Psoas muscle (tissue), 8 donors: ENCODE measurements around the gene CSF3R. TPM values are rescaled to one million over a fixed set of nuclear protein-coding genes. Genes with fewer than 3 reads are reported as not detected.

Experiments
- ATAC-seq, 4 donors: fragments of 200-7000 bp; cut with Tn5 transposase; one replicate each; pipeline ENCODE4 v1.9.1; 2020; ENCODE audit warnings: moderate library complexity in 3 of 4, mild to moderate bottlenecking in 2 of 4
- DNase-seq, 2 donors: peaks; one replicate each; pipeline ENCODE4 v3.0.0-alpha.2; 2020
- H3K27ac ChIP-seq: fragments of 200-600 bp; one replicate; pipeline ENCODE4 v1.8.0; 2022
- H3K27me3 ChIP-seq, 3 donors: fragments of 200-600 bp in 1 of 3; one replicate each; pipeline versions ENCODE4 v1.6.1 to v1.8.0; 2013 to 2022; ENCODE audit warnings: low read length in 2 of 3, mild to moderate bottlenecking in 2 of 3, moderate library complexity in 1 of 3; ENCODE audit not compliant: insufficient read depth in 3 of 3
- H3K36me3 ChIP-seq, 2 donors: fragments of 200-600 bp in 1 of 2; one replicate each; pipeline versions ENCODE4 v1.6.1 to v1.8.0; 2013 to 2022; ENCODE audit warnings: low read depth in 1 of 2, mild to moderate bottlenecking in 1 of 2, moderate library complexity in 1 of 2; ENCODE audit not compliant: insufficient read depth in 1 of 2
- H3K4me1 ChIP-seq: fragments of 200-600 bp; one replicate; pipeline ENCODE4 v1.8.0; 2022
- H3K4me3 ChIP-seq: fragments of 200-600 bp; one replicate; pipeline ENCODE4 v1.8.0; 2022; ENCODE audit warnings: mild to moderate bottlenecking
- H3K9me3 ChIP-seq: fragments of 200-600 bp; one replicate; pipeline ENCODE4 v1.8.0; 2022
- WGBS, 3 donors: extraction: QIAGEN DNeasy Blood & Tissue Kit; methylation state at CpG; one replicate each; pipeline versions ENCODE4 v1.1.6 to v1.1.7; 2013; 5-methylcytosine and 5-hydroxymethylcytosine counted together
- intact Hi-C, 2 donors: fragments of 100-400 bp; cut with DNase I; formaldehyde crosslinking; loops; one replicate each; pipeline versions ENCODE4 v1.11.0 to v1.14.2; 2022
- polyA plus RNA-seq, 3 donors: library from polyadenylated mRNA; stranded (reverse); fragments of 200-250 nt; gene quantifications; one replicate each; pipeline ENCODE4 v1.2.3, GENCODE V29; 2013
- total RNA-seq, 4 donors: library from RNA; stranded (reverse); fragmentation: NEBNext Ultra II Directional in 2 of 4; extraction: Animal tissue kit (Norgen Biotek cat#: 25700) in 2 of 4; gene quantifications; one replicate each; pipeline versions ENCODE4 v1.2.1 to v1.2.4, GENCODE V29; 2021 to 2023
- TF ChIP-seq, protein P1 (sequence below): fragments of 200-600 bp; IDR thresholded peaks from one replicate; pipeline ENCODE4 v1.8.0; 2022; ENCODE audit warnings: antibody characterized with exemption
- donor health status: healthy with polysubstance abuse.
- donor health status: DM: no; HTN: no; CAD: no; lungs with moderate emphysema.
- donor health status: Bipolar disorder and iron deficiency.
- donor health status: healthy.
- donor health status: DM: yes; HTN: yes; CAD: no.
- donor health status: DM: no; HTN: no; CAD: no.
- donor health status: DM: no; HTN: no; CAD: no.
- donor health status: DM: yes; HTN: yes; CAD: no.

Gene CSF3R
- total and polyA plus RNA-seq, 7 donors: 0.52 to 6.5 (median 1.9) TPM

DNA sequence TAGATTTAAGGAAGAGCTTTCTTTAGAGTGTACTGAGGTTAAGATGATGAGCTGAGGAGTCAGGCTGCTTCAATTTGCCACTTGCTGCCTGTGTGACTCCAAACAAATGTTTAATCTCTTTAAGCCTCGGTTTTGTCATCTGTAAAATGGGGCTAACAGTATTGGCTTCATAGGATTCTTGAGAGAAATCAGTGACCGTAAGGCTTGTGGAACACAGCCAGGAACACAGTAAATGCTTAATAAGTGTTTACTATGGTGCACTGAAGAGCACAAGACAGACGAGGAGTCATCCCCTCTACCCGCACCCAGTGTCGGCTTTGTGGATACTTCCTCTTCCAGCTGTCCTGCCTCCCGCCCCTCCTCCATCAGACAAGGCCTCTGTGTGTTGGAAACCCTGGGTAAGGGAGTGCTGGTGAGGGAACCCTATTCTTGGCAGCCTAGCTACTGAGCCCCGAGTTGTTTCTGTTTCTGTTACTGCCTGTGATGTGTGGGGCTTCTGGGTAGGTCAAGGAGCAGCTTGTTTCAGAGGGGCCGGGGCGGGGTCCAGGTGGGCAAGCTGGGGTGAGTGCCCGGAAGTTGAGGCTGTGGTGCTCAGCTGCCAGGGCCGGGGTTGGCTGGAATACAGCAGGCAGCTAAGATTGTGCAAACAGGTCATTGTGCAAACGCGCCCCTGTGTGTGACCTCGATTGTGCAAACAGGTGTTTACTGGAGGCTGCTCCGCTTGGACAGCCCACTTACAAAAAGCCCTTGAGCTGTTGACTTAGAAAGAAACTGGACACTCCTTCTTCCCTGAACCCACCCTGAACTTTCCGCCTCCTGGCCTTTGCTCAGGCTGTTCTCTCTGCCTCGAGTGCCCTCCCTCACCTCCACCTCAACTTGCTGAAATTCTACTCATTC lies 4.0 kb upstream of the CSF3R start:
- H3K9me3 ChIP-seq: no peaks in the 10 kb centered on the region
- peak in 1 of 2 donors; percentile 49 for DNase-seq
- H3K27me3 ChIP-seq: peaks cover 0 to 3% (median 0%) of the 10 kb centered on the region in 3 donors
- intact Hi-C loops: no loop called here
- H3K4me1 ChIP-seq: no peaks in the 10 kb centered on the region
- TF ChIP-seq, protein P1, sequence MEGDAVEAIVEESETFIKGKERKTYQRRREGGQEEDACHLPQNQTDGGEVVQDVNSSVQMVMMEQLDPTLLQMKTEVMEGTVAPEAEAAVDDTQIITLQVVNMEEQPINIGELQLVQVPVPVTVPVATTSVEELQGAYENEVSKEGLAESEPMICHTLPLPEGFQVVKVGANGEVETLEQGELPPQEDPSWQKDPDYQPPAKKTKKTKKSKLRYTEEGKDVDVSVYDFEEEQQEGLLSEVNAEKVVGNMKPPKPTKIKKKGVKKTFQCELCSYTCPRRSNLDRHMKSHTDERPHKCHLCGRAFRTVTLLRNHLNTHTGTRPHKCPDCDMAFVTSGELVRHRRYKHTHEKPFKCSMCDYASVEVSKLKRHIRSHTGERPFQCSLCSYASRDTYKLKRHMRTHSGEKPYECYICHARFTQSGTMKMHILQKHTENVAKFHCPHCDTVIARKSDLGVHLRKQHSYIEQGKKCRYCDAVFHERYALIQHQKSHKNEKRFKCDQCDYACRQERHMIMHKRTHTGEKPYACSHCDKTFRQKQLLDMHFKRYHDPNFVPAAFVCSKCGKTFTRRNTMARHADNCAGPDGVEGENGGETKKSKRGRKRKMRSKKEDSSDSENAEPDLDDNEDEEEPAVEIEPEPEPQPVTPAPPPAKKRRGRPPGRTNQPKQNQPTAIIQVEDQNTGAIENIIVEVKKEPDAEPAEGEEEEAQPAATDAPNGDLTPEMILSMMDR: no peak
- H3K27ac ChIP-seq: no peak overlapping the region
- 57 to 63% (median 58%) methylated on average over 17 of the region's 17 CpGs for WGBS, 3 donors
- H3K4me3 ChIP-seq: no peak overlapping the region
- no peaks in the 10 kb centered on the region for H3K36me3 ChIP-seq
- ATAC-seq: peak; percentile 25 to 64 (median 54)

DNA sequence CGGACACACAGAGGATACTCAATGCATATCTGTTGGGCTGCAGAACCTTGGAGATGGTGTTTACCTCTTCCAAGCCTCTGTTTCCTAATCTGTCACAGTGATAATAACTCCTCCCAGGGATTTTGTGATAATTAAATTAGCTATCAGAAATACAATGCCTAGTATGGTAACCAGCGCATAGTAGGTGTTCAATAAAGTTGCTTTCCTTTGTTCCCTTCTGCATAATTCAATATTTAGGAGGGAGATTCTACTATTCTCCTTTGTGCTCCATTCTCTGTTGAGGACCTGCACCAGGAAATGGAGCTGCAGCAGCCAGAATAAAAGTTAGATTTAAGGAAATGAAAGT lies 3.4 kb upstream of the CSF3R start:
- intact Hi-C loops: no loop called here
- Histone ChIP-seq H3K9me3 (no peaks in the 10 kb centered on the region), H3K27ac (no peak overlapping the region), H3K36me3 (no peaks in the 10 kb centered on the region), H3K4me1 (no peaks in the 10 kb centered on the region), H3K27me3 (peaks cover 0 to 3% (median 0%) of the 10 kb centered on the region in 3 donors), H3K4me3 (no peak overlapping the region)
- TF ChIP-seq, protein P1: no peak
- ATAC-seq (no peak), DNase-seq (no peak)
- WGBS, 3 donors: 90 to 95% (median 95%) methylated on average over 2 of the region's 2 CpGs

DNA sequence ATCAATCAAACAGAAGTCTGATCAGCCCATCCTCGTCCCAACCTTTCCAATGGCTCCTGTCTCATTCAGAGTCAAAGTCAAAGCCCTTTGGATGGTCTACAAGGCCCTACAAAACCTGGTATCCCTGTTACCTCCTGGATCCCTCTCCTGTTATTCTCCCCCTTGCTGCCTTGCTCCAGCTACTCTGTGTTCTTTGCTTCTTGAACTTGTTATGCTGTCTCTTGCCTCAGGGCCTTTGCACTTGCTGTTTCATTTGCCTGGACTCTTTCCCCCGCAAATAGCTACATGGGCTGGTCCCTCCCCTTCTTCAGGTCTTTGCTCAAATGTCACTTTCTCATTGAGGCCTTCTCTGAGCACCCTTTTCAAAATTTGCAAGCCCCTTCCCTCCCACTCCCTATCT lies 1.4 kb upstream of the CSF3R start:
- no peak for ATAC-seq
- TF ChIP-seq, protein P1: no peak
- no peaks in the 10 kb centered on the region for H3K9me3 ChIP-seq
- no peak overlapping the region for H3K27ac ChIP-seq
- intact Hi-C loops: no loop called here
- no peaks in the 10 kb centered on the region for H3K4me1 ChIP-seq
- 73 to 86% (median 78%) methylated on average over 2 of the region's 2 CpGs for WGBS, 3 donors
- no peak overlapping the region for H3K4me3 ChIP-seq
- DNase-seq: no peak
- H3K27me3 ChIP-seq: peaks cover 0 to 4% (median 0%) of the 10 kb centered on the region in 3 donors
- H3K36me3 ChIP-seq: no peaks in the 10 kb centered on the region

GRCh38 chr1:36481771-36482723 lies 666 bp downstream of the CSF3R start:
- Histone ChIP-seq H3K4me1 (no peaks in the 10 kb centered on the region), H3K36me3 (no peaks in the 10 kb centered on the region), H3K9me3 (no peaks in the 10 kb centered on the region), H3K27me3 (peaks cover 0 to 4% (median 0%) of the 10 kb centered on the region in 3 donors), H3K4me3 (peak overlapping the region; percentile 25), H3K27ac (no peak overlapping the region)
- DNase-seq (no peak), ATAC-seq (no peak)
- TF ChIP-seq, protein P1: no peak
- intact Hi-C loops: no loop called here
- WGBS, 3 donors: 47 to 52% (median 49%) methylated on average over 26 of the region's 26 CpGs
